GOT3 (cell line): ENCODE results near the gene ADD3.

Experiments
- DNase-seq: peaks from one replicate; lab custom pipeline; 2025; ENCODE audit warnings: mixed read lengths; lab: John Stamatoyannopoulos, UW

Gene ADD3

DNA sequence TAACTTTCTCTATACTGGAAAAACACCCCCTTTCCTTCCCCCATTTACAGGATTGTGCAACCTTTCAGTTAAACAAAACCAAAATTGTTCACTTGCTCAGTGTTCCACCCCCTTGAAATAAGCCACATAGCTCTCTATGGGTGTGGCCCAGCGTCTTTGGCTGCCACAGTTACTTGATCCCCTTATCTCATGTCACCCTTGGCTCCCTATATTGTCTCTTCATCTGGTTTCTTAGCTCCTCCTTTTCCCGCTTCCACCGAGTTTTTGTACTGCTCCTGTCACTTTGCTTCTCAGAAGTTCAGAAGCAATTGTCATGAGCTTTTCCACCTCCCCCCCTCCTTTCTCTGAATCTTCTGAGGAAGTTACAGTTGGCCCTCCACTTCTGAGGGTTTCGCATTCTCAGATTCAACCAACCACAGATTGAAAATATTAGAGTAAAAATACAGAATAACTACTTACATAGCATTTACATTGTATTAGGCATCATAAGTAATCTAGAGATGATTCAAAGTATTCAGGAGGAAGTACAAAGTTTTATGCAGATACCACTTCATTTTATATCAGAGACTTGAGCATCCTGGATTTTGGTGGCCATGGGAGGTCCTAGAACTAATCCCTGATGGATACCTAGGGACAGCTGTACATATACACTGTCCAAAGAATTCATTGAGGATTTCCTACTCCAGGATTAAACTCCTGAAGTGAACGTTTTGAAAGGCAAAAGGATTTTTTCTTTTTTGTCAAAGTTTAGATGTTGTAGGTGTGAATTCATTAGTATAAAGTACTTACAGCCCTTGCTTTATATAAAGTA is 60.4 kb downstream of the ADD3 start:
- no peak for DNase-seq

DNA sequence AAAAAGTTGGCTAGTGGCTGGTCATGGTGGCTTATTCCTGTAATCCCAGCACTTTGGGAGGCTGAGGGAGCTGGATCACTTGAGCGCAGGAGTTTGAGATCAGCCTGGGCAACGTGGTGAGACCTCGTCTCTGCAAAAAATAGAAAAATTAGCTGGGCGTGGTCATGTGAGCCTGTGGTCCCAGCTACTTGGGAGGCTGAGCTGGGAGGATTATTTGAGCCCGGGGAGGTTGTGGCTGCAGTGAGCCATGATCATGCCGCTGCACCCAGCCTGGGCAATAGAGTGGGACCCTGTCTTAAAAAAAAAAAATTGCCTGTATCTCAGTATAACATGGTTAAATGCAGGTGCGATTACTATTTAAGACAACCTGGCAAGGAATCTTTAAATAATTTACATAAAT is 61.0 kb downstream of the ADD3 start:
- DNase-seq: no peak

DNA sequence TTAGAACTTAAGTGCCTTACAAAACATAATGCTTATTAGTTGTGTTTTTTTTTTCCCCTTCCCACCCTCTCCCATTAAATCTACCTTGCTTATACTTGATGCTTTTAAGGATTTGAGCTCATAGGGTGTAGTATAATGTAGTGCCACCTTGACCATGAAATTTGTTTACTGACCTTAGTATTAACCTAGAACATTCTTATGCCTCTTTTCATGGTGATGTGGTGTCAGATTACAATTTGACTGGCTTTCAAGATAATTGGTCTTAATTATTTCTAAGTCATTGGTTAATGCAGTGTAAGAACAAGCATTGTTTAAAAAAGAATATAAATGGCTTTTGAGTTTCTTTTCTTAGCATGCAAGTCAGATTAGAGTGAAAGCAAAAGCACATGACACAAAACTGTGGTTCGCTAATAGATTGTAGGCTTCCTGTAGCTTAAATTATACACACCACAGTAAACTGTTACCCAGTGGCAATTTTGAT is 61.8 kb downstream of the ADD3 start:
- DNase-seq: no peak

DNA sequence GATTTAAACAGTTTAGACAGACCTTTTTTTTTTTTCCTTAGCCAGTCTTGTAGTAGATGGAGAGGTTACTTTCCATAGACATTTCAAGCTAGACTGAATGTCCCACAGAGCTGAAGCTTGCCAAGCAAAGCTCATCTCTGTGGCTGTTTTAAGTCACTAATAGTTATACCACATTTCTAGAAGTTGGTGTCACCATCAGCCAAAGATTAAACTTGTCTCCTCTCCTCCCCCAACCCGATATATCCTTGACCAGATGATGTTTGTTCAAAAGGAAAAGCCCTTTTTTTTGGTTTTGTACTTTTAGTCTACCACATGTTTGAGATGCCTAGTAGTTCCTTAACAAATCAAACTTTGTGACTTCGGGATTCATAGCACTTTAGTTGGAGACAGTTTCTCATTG is 66.1 kb downstream of the ADD3 start:
- no peak for DNase-seq

DNA sequence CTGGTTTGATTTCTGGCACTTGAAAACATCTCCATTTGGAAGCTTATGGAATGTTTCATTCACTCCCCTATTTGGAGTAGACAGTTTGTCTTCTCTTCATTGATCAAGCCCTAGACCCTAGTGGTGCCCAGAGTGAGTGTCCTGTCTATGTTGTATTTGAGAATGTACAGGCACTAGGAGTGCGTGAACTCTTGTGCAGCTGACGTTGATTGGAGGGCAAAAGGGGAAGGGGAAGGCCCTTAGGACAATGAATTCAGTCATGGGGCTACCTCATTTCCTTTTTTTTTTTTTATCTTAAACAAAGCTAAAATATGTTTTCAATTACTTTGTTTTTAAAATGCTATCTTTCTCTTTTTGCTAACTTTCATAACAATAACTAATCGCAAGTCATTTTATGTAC is 66.5 kb downstream of the ADD3 start:
- DNase-seq: no peak

DNA sequence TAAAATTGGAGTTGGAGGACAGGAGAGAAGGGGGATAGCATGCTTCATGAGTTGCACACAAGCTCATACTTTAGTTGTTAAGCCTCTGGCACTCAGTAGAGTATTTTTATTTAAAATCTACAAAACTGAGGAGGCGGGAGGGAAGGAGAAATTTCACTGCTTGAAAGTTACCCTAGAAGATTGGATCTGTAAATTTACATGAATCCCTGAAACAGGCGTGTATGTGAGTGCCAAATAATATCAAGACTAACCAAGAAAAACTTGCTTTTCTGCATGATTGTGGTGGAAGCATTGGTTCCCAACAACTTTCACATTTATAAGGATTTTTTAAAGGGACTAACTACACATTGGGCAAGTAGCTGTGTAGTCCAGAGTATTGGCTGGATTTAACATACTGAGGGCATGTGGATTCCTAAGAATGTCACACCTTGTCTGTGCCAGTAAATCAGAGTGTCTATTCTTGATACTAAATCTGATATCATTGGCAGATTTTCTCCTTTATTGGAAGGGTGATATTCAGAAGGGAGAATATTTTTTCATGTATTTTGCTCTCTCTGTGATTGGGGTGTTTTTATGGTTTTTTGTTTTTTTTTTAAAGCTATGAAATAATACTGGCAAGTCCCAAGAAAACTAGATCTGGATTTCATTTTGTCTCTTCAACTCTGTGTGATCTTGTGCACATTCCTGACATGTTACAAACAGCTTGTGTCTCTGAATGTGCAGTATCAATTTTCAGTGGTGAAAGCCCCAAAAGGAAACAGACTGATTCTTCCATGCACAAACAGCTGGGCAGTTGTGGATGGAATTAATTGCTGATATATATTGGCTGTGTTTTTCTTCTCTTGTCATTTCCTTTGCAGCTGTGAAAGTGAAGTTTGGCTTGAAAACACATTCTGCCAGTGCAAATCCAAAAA is 67.2 kb downstream of the ADD3 start:
- DNase-seq: no peak

DNA sequence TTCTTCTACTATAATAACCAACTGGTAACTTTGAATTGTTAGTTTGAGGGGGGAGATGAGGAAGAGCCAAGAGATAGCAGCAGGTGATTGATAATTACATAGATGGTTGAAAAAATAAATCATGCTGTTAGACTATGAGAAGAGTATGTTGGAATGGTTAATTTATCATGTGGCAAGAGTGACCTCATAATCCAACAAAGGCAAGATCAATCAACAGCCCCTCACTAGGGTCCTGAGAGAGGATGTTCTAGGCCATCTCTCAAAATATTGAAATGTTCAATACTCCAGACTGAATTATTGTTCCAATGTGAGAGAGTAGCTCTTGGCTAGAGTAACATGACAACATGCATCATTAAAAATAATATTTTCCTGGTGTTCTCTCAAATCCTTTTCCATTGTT is 67.9 kb downstream of the ADD3 start:
- no peak for DNase-seq

GRCh38 chr10:110076559-110077318 is 69.0 kb downstream of the ADD3 start:
- no peak for DNase-seq

DNA sequence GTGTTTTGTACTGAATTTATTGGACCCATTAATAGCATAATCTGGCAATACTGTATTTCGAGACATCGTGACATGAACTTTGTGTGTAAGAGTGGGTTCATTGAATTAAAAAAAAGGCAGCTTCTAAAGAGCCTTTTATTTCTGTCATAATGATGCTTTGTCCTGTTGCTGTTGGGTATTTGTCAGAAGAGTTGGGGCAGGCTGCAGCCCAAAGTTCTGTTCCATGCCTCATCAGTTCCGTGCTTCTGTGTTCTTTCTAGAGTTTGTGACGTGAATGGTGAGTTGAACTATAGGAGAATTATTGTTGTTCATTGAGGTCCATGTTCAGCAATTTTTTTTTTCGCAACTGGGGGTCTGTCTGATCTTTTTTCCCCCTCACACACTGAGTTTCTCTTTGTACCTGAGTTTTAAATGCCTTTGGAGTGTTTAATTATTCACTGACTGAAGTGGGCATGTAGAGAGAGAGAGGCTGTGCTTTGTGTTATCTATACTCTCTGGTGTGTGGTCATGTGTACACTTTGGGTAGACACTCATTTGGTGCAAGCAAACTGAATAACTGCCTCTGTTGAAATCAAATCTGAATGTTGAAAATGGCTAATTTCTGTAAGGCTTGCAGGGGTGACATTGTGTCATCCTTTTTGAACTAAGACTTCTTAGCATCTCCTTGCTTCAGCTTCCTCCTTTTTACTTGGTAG is 69.8 kb downstream of the ADD3 start:
- DNase-seq: no peak

- DNase-seq: no peak
These were observed 70.5 kb downstream of the ADD3 start for GRCh38 chr10:110078317-110078716.

DNA sequence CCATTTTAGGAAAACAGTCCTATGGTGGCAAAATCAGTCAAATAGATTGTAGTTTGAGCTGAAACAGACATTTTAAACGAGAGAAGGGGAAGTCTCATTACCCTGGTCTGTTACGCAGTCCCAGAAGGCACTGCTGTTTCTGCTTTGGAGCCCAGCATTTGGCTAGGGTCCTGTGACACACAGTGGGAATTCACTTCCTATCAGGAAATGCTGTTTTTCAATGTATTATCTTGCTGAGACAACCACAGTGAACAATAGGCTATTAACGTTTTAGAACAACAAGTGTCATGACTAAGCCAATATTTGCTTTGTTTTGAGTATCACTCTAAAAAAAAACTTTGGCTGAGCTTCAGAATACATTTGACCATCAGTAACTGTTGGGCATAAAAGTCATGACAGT is 74.1 kb downstream of the ADD3 start:
- no peak for DNase-seq

GRCh38 chr10:110083884-110084283 is 76.1 kb downstream of the ADD3 start:
- DNase-seq: no peak

- no peak for DNase-seq
These were observed 79.9 kb downstream of the ADD3 start for GRCh38 chr10:110087682-110088081.

DNA sequence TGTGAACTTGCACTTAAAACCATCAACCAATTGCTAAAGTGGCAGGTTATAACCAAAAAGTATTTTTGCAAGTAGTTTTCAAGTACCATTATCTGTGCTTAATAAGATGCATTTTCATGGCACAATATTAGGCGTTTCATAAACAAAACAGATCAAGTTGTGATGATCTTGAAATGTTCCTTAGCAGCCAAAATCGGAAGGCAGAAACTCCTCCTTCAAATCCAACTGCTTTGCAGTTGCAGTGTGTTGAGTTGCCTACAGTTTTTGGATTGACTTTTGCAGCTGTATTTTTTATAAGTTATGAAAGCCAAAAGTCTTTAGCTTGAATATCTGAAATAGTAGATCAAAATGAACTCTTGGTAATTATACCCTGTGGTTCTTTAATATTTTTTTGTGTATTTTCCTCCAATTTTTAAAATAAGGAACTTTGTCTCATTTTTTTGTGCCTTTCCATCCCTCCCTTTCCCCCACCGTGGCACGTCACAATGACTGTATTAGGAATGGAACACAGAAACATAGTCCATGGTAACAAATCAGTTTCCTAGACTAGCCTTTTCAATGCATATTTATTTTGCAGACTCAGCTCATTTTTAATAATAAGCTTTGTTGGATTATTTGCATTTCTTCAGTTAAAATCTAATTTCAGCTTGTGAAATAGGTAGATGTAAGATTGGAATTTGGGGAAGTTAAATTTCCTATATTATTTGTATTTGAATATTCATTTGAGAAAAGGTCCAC is 80.8 kb downstream of the ADD3 start:
- DNase-seq: no peak

DNA sequence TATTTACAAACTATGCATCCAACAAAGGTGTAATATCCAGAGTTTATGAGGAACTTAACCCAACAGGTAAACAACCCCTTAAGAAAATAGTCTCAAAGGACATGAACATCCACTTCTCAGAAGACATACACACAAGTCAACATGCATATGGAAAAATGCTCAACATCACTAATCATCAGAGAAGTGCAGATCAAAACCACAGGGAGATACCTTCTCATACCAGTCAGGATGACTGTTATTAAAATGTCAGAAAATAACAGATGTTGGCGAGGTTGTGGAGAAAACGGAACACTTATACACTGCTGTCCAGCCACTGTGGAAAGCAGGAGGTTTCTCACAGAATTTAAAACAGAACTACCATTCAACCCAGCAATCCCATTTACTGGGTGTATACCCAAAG is 84.0 kb downstream of the ADD3 start:
- DNase-seq: no peak

DNA sequence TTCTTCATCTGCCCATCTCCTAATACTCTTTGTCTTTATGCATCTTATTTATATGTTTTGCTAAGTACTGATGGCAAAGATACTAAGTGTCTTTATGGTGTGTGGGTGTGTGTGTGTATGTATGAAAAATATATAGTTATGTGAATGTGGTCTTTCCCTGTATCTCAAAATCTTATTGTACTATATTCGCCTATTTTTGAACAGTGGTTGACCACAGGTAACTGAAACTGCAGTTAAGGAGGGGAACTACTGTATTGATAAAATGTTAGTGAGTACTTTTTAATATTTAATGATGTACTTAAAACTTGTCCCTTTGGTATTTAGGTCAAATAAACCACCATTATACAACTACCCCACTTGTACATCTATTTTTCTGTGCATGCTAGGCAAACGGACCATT is 85.9 kb downstream of the ADD3 start:
- DNase-seq: no peak

DNA sequence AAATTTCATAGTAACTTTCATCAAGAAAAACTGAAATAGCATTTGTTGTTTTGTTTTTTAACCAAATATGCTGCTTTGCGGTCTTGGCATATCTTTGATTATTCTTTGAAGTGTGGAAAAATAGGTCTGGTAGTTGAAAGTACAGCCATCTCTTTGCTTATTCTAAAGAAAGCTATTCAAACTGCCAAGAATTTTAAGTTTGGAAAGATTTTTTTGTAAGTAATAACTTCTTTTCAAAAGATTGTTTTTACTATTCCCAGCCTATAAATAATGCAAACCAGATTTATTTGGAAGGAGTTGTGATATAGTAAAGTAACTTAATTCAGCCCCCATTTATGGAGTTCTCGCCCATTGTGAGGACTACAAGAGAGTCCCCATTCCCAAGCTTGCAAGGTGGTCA is 87.0 kb downstream of the ADD3 start:
- no peak for DNase-seq

DNA sequence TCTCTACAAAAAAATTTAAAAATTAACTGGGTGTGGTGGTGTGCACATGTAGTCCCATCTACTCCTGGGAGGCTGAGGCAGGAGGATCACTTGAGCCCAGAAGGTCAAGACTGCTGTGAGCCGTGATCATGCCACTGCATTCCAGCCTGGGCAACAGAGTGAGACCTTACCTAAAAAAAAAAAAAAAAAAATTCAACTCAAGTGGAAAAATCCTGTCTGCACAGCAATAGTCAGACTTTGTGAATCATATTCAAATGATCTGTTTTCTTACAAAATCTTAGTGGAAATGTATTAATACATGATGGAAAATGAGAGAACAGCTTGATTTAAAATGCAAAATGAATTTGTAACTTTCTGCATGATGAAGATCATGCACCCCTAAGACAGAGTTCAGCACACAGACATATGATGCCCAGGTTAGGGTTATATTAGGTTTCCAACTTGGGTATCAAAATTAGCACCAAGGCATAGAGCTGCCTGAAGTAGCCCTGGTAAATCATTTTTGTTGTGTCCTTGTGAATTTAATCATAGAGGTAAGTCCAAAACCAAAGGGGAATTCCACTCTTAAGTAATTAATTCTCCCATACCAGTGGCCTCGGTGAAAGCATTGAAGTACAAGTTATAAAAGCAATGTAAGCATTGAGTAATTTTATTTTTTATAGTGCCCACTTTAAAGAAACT is 93.8 kb downstream of the ADD3 start:
- DNase-seq: no peak

DNA sequence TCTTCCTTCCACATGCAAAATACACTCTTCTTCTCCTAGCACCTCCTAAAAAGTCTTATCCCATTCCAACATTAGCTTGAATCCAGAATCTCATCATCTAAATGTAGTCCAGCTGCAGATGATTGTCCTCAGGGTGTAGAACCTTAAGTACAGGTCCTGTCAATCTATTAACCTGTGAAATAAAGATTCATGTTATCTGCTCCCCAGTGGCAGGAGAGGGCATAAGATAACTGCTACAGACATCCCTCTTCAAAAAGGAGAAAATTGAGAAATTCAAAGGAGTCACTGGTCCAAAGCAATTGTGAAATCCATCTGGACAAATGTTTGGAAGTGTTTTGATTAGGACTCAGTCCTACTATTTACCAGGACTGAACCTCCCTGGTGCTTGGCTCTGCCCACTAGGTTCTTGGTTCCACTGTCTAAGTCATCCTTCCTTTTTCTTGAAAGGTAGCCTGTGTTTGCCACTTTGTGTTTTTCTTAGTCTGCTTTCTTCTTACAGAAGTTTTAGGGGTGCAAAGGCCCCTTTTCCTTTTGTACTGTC is 96.2 kb downstream of the ADD3 start:
- no peak for DNase-seq

DNA sequence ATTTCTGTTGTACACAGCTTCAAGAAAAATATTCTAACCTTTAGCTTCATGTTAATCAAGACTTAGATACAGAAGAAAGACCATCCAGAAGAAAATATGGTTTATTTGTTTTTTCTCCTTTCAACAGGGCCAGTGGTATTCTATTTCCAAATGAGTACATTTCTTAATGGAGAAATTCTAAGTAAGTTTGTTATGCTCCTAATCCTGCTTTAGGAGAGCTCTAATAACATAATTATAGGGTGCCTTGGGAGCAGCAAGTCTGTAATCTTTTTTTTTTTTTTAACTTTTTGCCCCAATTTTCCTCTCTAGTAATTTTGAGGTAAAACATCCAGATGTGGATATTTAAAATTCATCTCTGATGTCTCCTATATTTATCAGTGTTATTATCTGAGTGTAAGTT is 98.1 kb downstream of the ADD3 start:
- DNase-seq: no peak
